ENCODE measurements around the gene ICE2.

ICE2 gene, protein sequence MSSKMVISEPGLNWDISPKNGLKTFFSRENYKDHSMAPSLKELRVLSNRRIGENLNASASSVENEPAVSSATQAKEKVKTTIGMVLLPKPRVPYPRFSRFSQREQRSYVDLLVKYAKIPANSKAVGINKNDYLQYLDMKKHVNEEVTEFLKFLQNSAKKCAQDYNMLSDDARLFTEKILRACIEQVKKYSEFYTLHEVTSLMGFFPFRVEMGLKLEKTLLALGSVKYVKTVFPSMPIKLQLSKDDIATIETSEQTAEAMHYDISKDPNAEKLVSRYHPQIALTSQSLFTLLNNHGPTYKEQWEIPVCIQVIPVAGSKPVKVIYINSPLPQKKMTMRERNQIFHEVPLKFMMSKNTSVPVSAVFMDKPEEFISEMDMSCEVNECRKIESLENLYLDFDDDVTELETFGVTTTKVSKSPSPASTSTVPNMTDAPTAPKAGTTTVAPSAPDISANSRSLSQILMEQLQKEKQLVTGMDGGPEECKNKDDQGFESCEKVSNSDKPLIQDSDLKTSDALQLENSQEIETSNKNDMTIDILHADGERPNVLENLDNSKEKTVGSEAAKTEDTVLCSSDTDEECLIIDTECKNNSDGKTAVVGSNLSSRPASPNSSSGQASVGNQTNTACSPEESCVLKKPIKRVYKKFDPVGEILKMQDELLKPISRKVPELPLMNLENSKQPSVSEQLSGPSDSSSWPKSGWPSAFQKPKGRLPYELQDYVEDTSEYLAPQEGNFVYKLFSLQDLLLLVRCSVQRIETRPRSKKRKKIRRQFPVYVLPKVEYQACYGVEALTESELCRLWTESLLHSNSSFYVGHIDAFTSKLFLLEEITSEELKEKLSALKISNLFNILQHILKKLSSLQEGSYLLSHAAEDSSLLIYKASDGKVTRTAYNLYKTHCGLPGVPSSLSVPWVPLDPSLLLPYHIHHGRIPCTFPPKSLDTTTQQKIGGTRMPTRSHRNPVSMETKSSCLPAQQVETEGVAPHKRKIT

DNA sequence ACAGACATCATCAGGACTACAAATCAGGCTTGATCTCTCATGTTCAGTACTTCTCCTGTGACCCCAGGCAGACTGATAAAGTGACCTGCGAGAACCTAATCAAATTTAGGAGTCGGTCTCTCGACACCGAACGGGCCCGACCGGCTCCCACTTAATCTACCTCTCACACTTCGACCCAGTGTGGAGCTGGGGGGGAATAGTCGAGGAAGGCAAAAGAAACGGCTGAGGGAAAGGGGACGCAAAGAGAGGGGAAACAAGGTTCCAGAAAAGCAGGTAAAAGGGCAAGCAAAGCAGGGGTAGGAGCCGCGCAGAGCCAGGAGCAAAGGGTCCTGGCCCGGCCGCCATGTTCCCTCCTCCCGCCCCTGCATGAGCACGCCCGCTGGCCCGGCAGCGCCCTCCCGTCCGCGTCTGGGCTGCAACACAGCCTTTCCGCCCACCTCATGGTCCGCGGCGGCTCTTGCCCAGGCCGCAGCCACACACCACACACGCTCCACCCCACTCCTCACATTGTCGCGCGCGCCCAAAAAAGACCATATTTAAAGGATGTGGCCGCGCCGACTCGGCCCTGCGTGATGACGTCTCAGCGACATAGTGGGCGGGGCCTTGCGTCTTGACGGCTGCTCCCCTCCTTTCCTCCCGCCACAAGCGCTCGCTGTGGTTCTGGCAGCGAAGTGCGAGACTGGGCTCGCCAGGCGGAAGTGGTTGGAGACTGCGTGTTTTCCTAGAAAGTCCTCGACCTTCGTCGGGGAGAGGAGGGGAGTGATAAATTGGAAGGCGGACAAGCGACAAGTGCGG lies at the start of gene ICE2:
TSS of gene ICE2 (minus strand) at position 577 of the 795 bp plus-strand sequence. CDS start 1,165 bp downstream, outside the sequence.
- DNase-seq (ENCODE audit: low read depth in 2 of 2), result peak; percentile 96

DNA sequence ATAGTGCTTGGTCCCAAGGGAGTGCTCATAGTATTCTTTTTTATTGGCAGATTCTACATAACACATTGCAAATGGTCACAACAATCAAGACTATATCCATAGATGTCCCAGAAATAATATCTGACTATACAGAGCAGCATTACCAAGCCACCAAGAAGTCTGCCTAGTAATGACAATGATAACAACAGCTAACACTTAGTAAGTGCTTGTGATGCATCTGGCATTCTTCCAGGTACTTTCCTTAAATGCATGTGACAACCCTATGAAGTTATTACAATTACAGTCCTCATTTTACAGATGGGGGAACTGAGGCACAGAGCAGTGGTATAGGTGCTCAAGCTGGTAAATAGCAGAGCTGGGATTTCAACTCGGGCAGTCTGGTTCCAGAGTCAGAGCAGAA lies 49.6 kb upstream of the ICE2 start:
- no peak for DNase-seq (ENCODE audit: low read depth in 2 of 2)

GRCh38 chr15:60527456-60527855 lies 48.5 kb upstream of the ICE2 start:
- DNase-seq (ENCODE audit: low read depth in 2 of 2), result no peak

DNA sequence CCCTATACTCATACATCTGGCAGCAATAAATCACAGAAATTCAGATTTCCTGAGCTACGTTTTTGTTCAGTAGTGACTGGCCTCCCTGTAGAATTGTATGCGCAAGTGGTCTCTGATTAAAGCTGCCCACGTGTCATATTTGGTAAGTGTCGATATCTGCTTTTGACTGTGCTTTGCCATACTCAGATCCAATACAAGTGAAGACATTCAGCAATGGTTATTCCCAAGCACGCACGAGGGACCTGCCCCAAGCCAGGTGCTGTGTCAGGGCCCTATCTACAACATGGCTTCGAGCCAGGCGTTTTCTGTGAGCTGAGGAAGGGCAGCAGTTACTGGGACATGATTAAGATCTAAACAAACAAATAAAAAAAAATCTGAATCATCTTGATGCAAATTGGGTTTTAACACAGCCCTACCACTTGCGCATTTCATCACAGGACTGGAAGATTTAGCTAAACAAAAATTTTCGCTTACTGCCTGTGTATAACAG lies 47.2 kb upstream of the ICE2 start:
- DNase-seq (ENCODE audit: low read depth in 2 of 2), result no peak

- no peak for DNase-seq (ENCODE audit: low read depth in 2 of 2)
Measured at GRCh38 chr15:60525341-60526039, 46.5 kb upstream of the ICE2 start.

DNA sequence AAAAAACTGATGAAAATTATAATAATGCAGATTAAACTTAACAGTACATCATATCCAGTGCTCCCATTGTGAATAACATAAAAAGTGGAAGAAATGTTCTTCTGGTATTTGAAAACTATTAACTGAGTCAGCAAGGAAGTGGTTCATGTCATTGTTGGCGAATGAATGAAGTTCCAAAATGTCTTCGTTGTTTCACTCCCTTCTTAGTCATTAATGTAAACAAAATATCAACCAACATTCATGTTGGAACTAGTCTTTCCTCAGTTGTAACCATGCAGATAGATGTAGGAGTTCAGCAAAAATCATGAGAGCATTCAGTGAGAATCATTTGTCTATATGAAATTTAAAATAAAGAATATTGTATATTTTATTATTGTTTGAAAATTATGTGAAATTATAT lies 44.1 kb upstream of the ICE2 start:
- DNase-seq (ENCODE audit: low read depth in 2 of 2), result no peak

GRCh38 chr15:60520825-60521368 lies 42.0 kb upstream of the ICE2 start:
- DNase-seq (ENCODE audit: low read depth in 2 of 2), result peak; percentile 71 to 74

GRCh38 chr15:60520013-60520824 lies 41.3 kb upstream of the ICE2 start:
- DNase-seq (ENCODE audit: low read depth in 2 of 2), result no peak

DNA sequence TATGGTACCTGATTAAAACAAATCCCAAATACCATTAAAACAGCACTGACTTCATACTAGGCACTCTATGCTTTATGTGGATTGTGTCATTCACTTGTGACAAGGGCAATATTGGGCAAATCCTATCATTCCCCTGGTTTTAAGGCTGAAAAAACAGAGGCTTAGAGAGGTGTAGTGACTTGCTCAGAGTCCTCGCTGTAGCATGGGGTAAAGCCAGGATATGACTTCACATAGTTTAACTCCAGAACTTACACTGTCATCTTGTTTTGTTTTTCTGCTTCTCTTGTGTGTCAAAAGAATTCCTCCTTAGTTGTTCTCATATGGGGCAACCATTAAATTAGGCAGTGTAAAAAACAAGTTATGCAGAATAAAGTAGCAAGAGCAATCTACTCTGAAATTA lies 40.3 kb upstream of the ICE2 start:
- no peak for DNase-seq (ENCODE audit: low read depth in 2 of 2)

DNA sequence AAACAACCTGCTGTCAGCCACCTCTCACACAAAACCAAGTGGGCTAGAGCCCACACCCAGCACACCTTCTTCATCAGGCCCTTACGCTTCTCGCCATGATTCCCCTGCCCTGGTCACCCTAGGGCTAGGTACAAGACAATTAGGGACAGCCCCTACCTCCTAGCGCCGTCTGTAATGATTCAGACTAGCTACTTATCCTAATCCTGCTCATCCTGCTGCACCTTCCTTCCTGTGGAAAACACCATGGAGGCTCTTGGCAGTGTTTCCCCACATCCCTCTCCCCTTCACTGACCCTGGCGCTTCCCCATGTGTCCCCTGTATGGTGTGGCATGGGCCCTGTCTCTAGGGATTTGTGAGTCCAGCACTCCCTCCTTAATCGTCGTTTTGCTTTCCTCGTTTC lies 39.6 kb upstream of the ICE2 start:
- DNase-seq (ENCODE audit: low read depth in 2 of 2), result no peak

DNA sequence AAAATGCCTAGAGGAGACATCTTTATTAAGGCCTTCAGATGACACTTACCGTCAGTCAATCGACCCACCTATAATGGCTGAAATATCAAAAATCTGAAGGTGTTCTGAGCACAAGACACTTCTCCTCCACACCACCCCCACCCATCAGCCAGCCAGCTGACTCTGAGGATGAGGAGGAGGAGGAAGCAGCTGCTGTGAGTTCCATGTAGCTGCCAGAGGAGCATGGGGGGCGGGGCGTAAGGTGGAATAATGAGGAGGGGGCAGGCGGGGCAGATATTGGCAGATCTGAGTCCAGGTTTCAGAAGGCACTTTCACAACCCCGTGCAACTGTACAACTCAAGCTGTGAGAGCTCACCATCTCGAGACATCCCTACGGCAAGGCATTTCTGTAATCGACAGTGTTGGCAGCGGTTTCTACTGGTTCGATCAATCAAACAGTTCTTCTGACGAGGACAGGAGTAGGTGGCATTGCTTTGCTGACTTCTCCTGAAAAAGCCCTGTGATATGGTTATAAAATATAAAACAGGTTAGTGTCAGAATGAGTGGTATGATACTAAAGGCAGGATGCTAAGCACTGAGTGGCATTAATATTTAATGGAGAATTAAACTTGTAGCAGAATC lies 35.4 kb upstream of the ICE2 start:
- no peak for DNase-seq (ENCODE audit: low read depth in 2 of 2)

- no peak for DNase-seq (ENCODE audit: low read depth in 2 of 2)
Measured at GRCh38 chr15:60513676-60514075, 34.7 kb upstream of the ICE2 start.

DNA sequence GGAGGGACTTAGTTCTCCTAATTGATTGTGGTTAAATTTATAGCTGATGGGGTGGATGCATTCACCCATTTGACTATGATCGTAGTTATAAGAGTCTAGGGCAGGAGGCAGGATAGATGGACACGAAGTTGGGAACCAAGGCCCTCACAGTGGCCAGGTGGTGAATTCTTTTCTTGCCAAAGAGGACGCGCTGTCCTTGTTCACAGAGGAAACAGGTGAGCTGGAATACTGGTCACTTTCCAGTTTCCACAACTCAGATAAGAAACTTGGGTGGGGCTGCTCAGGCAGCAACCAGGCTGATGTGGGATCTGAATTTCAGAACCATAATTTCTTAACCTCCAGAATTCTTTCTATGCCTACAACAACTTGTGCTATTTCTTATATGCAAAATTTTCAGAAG lies 34.0 kb upstream of the ICE2 start:
- no peak for DNase-seq (ENCODE audit: low read depth in 2 of 2)

- DNase-seq (ENCODE audit: low read depth in 2 of 2), result no peak
Measured at GRCh38 chr15:60511351-60512031, 32.5 kb upstream of the ICE2 start.

DNA sequence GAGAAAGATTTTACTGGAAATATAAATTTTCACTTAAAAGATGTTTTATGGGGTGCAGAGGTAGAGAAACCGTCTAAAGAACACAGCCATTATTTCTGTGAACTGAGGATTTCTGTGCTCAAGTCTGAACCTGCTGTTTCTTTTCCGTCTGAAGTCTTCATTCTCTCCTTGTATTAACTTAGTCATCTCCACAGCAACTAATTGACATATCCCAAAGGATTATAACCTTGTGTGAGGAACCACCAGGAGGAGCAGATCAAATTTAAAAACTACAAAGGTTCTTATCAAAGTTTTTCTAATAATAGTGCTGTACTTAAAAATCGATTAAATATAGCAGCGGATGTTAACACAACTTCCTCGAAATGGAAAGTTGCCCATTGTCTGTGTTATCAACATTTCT lies 31.1 kb upstream of the ICE2 start:
- no peak for DNase-seq (ENCODE audit: low read depth in 2 of 2)

DNA sequence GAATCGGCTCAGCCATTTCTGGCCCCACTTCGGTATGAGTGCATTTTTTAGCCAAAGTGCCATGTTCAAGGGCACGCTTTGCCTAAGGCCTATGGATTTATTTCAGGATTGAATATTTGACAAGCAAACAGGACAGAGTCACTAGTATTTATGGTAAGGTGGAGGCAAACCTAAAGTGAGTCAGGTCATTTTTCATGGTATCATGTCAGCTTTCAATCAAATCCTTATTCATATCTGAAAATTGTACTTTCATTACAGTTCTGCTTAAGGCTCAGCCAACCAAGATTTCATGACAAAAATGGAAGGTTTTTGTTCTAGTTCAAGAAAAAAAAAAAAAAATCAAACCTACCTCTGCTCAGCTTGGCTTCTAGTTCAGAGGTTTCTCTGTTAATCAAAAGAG lies 30.5 kb upstream of the ICE2 start:
- DNase-seq (ENCODE audit: low read depth in 2 of 2), result no peak

GRCh38 chr15:60508442-60508841 lies 29.5 kb upstream of the ICE2 start:
- DNase-seq (ENCODE audit: low read depth in 2 of 2), result no peak

- DNase-seq (ENCODE audit: low read depth in 2 of 2), result peak in 1 of 2 donors; percentile 45
Measured at GRCh38 chr15:60507596-60508424, 28.9 kb upstream of the ICE2 start.

All from stimulated activated CD4-positive, alpha-beta T cell treated with anti-CD3 and anti-CD28 coated beads, Interleukin-4, amount 100 ng/mL, for 48 hours (primary cell).